GM21528 (cell line): ENCODE measurements around the gene APOA1.
"Not testable (repeated sequence)": the region's sequence is repeated elsewhere in the genome, so short reads cannot be mapped to it uniquely, and the experiment has no call there.

Source experiments
- ATAC-seq: cut with Tn5 transposase; IDR thresholded peaks from one replicate; pipeline ENCODE4 v1.9.1; 2021; ENCODE audit warnings: mild to moderate bottlenecking, moderate library complexity; ENCODE audit not compliant: unreplicated experiment, low FRiP score

APOA1 gene

GRCh38 chr11:116821050-116821918 is 16.1 kb downstream of the APOA1 start:
- ATAC-seq = no peak

DNA sequence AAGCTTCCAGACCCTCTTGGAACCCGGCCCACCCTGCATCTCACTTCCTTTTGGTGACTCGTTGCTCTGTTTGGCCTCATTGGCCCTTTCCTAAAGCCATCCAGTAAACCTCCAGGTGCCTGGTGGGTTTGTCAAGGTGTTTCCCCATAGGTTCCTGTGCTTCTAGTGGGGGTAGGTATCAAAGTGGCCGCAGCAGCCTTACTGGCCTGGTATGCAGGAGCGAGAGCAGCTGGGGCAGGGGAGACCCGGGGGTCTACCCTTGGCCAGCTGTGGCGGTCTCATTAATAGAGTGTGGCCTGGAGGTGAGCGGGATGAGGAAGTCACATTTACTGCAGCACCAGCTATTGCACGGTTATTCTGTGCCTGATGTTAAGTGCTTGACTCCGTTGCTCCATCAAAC is 18.4 kb downstream of the APOA1 start:
- ATAC-seq = no peak

- ATAC-seq = no peak
These were observed 22.9 kb downstream of the APOA1 start for GRCh38 chr11:116814502-116814901.

DNA sequence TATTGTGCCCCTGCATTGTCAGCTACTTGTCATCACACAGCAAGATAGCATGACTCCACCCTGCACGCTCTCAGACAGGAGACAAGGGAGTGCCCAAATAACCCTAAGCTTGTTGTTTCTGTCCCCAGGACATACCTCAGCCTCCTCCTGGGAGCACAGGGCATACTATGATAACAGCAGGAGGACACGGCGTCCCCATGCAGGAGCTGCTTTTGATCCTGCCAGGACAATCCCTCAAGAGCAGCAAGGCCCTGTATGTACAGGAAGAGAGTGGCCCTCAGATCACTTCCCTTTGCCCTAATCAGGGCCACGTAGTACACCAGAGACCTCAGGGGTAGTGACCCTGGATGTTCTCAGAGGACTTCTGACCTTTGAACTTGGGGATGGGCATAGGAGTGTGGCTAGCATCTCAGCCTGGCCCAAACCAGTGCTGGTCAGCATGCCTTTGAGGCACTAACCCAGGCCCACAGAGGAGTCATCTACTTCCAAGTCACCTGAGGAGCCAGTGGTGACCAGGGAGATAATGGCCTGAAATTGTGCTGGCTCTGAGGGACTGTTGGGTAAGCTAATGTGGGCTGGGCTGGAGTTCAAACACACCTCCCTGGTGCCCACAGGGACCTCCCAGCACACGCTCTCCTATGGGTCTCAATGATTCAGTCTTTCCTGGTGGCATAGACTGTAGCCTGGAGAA is 23.5 kb downstream of the APOA1 start:
- no peak for ATAC-seq

DNA sequence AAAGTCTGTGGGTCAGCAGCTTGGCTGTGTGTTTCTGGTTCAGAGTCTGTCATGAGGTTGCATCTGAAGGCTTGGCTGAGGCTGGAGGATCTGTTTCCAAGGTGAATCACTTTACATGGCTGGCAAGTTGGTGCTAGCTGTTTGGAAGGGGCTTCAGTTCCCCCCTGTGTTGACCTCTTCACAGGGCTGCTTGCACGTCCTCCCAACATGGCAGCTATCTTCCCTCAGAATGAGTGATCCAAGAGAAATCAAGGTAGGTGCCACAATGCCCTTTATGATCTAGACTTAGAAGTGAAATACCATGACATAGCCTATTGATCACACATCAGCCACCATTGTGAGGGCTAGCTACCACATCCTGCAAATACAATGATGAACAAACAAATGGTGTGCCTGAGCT is 24.3 kb downstream of the APOA1 start:
- no peak for ATAC-seq

- ATAC-seq = no peak
These were observed 25.3 kb downstream of the APOA1 start for GRCh38 chr11:116812109-116812508.

- no peak for ATAC-seq
These were observed 26.2 kb downstream of the APOA1 start for GRCh38 chr11:116811194-116811593.

DNA sequence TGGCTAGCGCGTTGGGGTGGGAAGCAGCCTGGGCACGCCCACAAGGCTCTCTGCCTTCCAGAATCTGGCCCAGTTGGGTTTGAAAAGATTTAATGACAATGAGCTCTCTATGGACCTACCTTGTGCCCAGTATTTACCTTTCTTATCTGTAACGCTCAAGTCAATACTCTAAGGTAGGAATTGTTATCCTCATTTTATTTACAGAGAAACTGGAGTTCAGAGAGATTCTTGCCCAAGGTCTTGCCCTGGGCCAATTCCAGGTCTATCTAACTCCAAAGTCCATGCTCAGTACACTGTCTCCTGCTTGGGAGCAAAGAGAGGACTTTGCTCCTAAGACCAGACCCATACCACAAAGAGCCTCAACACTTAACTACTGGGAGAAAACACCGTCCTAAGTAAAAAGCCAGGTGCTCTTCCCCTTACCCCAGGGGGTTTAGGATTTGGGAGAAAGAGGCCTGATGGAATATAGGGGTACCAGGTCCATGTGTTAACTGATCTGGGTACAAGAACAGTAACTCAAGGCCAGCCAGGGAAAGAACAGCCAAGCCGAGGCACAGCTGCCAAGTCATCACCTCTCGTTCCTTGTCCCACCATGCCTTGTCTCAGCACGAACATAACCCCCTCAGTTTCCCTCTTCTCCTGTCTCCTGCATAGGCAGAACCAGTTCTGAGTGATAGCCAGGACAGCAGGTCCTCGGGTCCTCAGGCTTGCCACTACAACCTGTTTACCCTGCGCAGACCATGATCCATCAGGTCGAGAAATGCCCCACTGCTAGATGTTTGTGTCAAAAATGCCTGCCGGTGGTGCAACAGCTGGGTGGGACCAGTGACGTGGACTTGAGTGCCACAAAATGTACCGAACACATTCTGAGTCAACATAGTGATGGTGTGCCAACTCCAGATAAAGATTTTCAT is 28.9 kb downstream of the APOA1 start:
- no peak for ATAC-seq

GRCh38 chr11:116807601-116808261 is 29.7 kb downstream of the APOA1 start:
- no peak for ATAC-seq

DNA sequence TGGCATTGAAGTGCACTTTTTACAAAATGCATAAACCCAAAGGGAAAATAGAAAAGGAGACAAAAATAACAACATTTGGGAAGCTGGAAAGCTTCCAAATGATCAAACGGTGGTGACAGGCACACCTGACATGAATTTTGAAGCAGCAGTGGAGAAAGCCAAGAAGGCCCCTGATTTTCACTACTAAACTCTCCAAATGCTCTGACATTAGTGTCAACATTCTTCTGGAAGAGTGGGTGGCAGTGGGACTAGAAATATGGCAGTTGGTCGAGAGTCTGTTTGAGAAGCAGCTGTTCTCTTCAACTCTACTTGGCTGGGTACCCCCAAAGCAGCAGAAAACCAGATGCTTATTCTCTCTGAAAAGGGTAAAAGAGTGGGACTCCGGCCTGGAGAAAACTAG is 33.4 kb downstream of the APOA1 start:
- no peak for ATAC-seq

DNA sequence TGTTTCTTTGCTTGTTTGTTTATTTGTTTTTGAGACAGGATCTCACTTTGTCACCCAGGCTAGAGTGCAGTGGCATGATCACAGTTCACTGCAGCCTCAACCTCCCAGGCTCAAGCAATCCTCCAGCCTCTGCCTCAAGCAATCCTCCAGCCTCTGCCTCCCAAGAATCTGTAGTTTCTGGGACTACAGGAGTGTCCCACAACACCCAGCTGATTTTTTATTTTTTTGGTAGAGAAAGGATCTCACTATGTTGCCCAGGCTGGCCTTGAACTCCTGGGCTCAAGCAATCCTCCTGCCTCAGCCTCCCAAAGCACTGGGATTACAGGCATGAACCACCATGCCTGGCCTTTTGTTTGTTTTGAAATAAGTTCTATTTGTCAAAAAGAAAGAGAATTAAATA is 35.8 kb downstream of the APOA1 start:
- not testable (repeated sequence) for ATAC-seq

- ATAC-seq = no peak
These were observed 36.8 kb downstream of the APOA1 start for GRCh38 chr11:116800610-116801009.

GRCh38 chr11:116798368-116798767 is 39.1 kb downstream of the APOA1 start:
- ATAC-seq = no peak

GRCh38 chr11:116797816-116798215 is 39.6 kb downstream of the APOA1 start:
- no peak for ATAC-seq

DNA sequence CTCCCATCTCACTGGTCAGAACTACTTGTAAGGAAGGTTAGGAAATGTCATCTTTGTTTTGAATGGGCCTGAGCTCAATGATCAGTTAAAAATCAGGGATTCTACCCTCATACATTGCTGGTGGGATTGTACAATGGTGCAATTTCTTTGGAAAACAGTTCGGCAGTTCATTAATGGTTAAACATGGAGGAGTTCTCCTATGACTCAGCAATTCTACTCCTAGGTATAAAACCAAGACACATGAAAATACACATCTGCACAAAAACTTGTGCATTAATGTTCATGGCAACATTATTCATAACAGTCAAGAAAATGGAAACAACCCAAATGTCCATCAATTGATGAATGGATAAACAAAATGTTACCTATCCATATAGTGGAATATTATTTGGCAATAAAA is 40.9 kb downstream of the APOA1 start:
- no peak for ATAC-seq

DNA sequence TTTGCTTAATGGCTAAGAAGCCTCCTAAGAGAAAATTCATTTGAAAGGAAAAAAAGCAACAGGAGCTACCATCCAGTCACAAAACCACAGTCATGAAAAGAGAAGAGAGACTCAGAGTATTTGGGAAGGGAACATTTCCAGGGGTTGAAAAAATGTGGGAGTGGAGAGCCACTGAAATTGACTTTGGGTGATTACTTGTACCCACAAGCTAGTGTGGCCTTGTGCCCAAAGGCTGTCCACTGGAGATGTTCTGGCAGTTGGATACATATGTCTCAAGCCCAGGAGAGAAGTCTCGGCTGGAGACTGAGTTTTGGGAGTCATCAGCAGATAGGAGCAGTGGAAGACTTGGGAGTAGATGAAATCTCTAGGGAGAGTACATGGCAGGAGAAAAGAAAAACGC is 42.6 kb downstream of the APOA1 start:
- no peak for ATAC-seq

DNA sequence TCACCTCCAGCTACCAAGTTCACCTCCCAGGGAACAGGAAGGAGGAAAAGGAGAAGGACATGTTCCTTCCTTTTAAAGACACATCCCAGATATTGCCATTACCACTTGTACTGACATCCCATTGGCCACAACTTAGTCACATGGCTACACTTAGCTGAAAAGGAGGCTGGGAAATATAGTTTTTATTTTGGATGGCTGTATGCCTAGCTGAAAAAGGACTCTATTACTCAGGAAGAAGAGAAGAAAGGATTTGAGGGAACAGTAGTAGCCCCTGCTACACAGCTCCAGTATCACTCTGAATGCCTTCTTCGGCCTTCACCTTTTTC is 43.7 kb downstream of the APOA1 start:
- ATAC-seq = no peak

DNA sequence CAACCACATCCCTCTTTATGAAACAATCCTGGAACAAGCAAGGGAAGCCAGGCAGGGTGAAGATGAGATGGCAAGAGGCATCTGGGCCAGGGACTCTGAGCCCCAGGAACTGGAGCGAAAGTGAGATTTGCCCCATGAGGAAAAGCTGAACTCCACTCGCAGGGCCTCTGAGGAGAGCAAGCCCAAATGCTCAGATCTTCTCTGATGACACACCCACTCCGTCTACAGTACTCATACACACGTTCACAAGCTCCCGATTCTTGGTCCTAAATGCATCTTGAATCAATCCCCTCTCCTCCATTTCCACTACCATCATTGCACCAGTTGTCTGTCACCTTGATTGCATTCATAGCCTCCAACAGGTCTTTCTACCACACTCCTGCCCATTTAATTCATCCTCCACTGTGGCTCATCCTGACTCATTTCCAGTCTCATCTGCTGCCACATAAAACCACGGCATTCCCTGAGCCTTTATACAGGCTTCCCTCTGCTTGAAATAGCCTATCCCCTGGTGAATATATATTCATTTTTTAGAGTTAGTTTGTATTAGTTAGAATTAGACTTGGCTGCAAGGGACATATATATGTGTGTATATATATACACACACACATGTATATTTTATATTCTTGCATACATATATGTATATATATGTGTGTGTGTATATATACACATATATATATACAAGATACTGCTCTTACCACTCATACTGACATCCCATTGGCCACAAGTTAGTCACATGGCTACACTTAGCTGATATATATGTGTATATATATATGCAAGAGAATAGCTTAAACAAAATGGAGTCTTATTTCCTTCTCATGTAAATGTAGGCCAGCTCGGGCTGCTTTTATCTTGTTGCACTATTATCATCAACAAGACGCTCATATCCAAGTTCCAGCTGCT is 44.3 kb downstream of the APOA1 start:
- ATAC-seq = no peak

GRCh38 chr11:116792144-116792868 is 45.1 kb downstream of the APOA1 start:
- no peak for ATAC-seq
